ENCODE measurements around the gene LRG1.

Gene LRG1

DNA sequence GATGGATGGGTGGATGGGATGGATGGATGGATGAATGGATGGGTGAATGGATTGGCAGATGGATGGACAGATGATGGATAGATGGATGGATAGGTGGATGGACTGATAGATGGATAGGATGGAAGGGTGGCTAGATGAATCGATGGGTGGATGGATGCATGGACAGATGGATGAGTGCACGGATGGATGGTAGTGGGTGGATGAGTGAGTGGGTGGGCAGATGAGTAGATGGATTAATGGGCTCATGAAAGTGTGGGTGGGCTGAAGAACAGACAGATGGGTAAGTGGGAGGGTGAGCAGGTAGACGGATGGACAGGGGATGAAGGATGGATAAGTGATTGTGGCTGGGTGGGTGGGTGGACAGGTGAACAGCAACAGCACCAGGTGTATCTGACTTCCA is 13.9 kb upstream of the LRG1 start:
- DNase-seq = no peak

DNA sequence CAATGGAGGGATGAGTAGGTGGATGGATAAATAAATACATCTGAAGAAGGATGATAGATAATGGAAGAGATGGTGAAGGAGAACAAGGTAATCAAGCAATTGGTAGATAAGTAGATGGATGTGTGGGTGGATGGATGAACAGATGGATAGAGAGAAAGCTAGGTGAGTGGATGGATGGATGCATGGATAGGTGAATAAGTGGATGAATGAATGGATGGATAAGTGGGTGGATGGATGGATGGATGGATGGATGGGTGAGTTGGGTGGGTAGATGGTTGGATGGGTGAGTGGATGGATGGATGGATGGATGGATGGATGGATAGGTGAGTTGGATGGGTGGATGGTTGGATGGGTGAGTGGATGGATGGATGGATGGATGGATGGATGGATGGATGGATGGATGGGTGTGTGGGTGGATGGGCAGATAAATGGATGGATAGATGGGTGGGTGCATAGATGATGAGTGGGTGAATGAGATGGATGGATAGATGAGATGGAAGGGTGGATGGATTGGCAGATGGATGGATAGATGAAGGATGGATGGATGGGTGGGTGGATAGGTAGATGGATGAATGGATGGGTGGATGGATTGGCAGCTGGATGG is 13.4 kb upstream of the LRG1 start:
- Histone ChIP-seq H3K9me3 (ENCODE audit: control insufficient read depth, low read length) (no peaks in the 10 kb centered on the region), H3K23ac (ENCODE audit: low read length in 2 of 2) (no peak overlapping the region), H2AK5ac (ENCODE audit: low read length, severe bottlenecking) (no peak overlapping the region), H4K8ac (ENCODE audit: low read length) (no peak overlapping the region), H2BK120ac (ENCODE audit: low read depth, low read length) (no peak overlapping the region), H3K79me1 (replicated peaks; ENCODE audit: low read length, poor library complexity, severe bottlenecking) (no peaks in the 10 kb centered on the region), H3K27ac (ENCODE audit: low read length, poor library complexity, severe bottlenecking) (no peak overlapping the region), H3K14ac (ENCODE audit: low read length in 2 of 2) (no peak overlapping the region), H3K18ac (ENCODE audit: low read depth in 1 of 2, low read length in 2 of 2) (no peak overlapping the region), H3K36me3 (ENCODE audit: control insufficient read depth in 1 of 2, insufficient read depth in 2 of 2, low read depth in 1 of 2, low read length in 2 of 2) (peaks cover 0 to 28% of the 10 kb centered on the region in 2 experiments), H3K27me3 (ENCODE audit: control insufficient read depth in 1 of 2, insufficient read depth in 1 of 2, low read length in 2 of 2) (peaks cover 0 to 42% of the 10 kb centered on the region in 2 experiments), H2BK12ac (ENCODE audit: low read length in 2 of 2) (no peak overlapping the region), H2AFZ (ENCODE audit: low read depth, low read length) (no peak overlapping the region), H3K9ac (ENCODE audit: low read length) (no peak overlapping the region), H3K4ac (ENCODE audit: low read depth in 1 of 2, low read length in 2 of 2) (no peak overlapping the region), H3K4me2 (ENCODE audit: low read length, poor library complexity, severe bottlenecking) (no peak overlapping the region), H2BK15ac (ENCODE audit: low read depth, poor library complexity, severe bottlenecking) (no peak overlapping the region), H4K91ac (ENCODE audit: low read length) (no peak overlapping the region), H3K4me3 (ENCODE audit: insufficient read depth in 1 of 2, low read depth in 1 of 2, low read length in 2 of 2) (no peak overlapping the region), H3K4me1 (ENCODE audit: control insufficient read depth, insufficient read depth, low read depth, low read length) (peaks cover 3% of the 10 kb centered on the region), H2BK5ac (ENCODE audit: low read depth, low read length, poor library complexity, severe bottlenecking) (no peak overlapping the region)
- no peak for DNase-seq

More for the DNA sequence above, 13.9 kb upstream of the LRG1 start:
- H2BK12ac ChIP-seq (ENCODE audit: low read length in 2 of 2) = no peak overlapping the region
- H3K36me3 ChIP-seq (ENCODE audit: control insufficient read depth in 1 of 2, insufficient read depth in 2 of 2, low read depth in 1 of 2, low read length in 2 of 2) = peaks cover 0 to 25% of the 10 kb centered on the region in 2 experiments
- H3K14ac ChIP-seq (ENCODE audit: low read length in 2 of 2) = no peak overlapping the region
- H3K79me1 ChIP-seq (replicated peaks; ENCODE audit: low read length, poor library complexity, severe bottlenecking) = no peaks in the 10 kb centered on the region
- H2BK15ac ChIP-seq (ENCODE audit: low read depth, poor library complexity, severe bottlenecking) = no peak overlapping the region
- peaks cover 0 to 38% of the 10 kb centered on the region in 2 experiments for H3K27me3 ChIP-seq (ENCODE audit: control insufficient read depth in 1 of 2, insufficient read depth in 1 of 2, low read length in 2 of 2)
- no peak overlapping the region for H2AFZ ChIP-seq (ENCODE audit: low read depth, low read length)
- H2BK120ac ChIP-seq (ENCODE audit: low read depth, low read length) = no peak overlapping the region
- H4K8ac ChIP-seq (ENCODE audit: low read length) = no peak overlapping the region
- no peak overlapping the region for H3K4me2 ChIP-seq (ENCODE audit: low read length, poor library complexity, severe bottlenecking)
- H2AK5ac ChIP-seq (ENCODE audit: low read length, severe bottlenecking) = no peak overlapping the region
- no peak overlapping the region for H3K9ac ChIP-seq (ENCODE audit: low read length)
- H3K4me3 ChIP-seq (ENCODE audit: insufficient read depth in 1 of 2, low read depth in 1 of 2, low read length in 2 of 2) = no peak overlapping the region
- no peak overlapping the region for H2BK5ac ChIP-seq (ENCODE audit: low read depth, low read length, poor library complexity, severe bottlenecking)
- no peak overlapping the region for H3K18ac ChIP-seq (ENCODE audit: low read depth in 1 of 2, low read length in 2 of 2)
- no peak overlapping the region for H3K23ac ChIP-seq (ENCODE audit: low read length in 2 of 2)
- H3K9me3 ChIP-seq (ENCODE audit: control insufficient read depth, low read length) = no peaks in the 10 kb centered on the region
- H3K27ac ChIP-seq (ENCODE audit: low read length, poor library complexity, severe bottlenecking) = no peak overlapping the region
- H3K4me1 ChIP-seq (ENCODE audit: control insufficient read depth, insufficient read depth, low read depth, low read length) = peaks cover 5% of the 10 kb centered on the region
- 94% methylated on average over 3 of the region's 3 CpGs for WGBS
- no peak overlapping the region for H3K4ac ChIP-seq (ENCODE audit: low read depth in 1 of 2, low read length in 2 of 2)
- no peak overlapping the region for H4K91ac ChIP-seq (ENCODE audit: low read length)

DNA sequence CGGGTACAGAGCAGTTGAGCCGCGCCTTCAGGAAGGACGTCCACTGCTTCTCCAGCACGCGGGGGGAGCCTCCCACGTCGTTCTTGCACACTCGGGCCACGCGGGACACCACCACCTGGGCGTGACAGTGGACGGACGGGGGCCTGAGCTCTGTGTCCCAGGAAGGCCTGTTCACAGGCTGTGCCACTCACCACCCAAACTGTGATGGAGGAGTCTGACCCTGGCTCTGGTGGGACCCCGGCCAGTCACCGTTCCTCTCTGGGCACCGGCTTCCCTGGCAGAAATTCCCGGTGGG is 12.6 kb upstream of the LRG1 start:
- H3K4me3 ChIP-seq (ENCODE audit: insufficient read depth in 1 of 2, low read depth in 1 of 2, low read length in 2 of 2) = no peak overlapping the region
- peaks cover 0 to 32% of the 10 kb centered on the region in 2 experiments for H3K36me3 ChIP-seq (ENCODE audit: control insufficient read depth in 1 of 2, insufficient read depth in 2 of 2, low read depth in 1 of 2, low read length in 2 of 2)
- no peak overlapping the region for H3K14ac ChIP-seq (ENCODE audit: low read length in 2 of 2)
- H3K4ac ChIP-seq (ENCODE audit: low read depth in 1 of 2, low read length in 2 of 2) = no peak overlapping the region
- H3K4me2 ChIP-seq (ENCODE audit: low read length, poor library complexity, severe bottlenecking) = no peak overlapping the region
- no peak overlapping the region for H2AK5ac ChIP-seq (ENCODE audit: low read length, severe bottlenecking)
- H3K23ac ChIP-seq (ENCODE audit: low read length in 2 of 2) = no peak overlapping the region
- no peak overlapping the region for H2AFZ ChIP-seq (ENCODE audit: low read depth, low read length)
- H2BK120ac ChIP-seq (ENCODE audit: low read depth, low read length) = no peak overlapping the region
- H2BK12ac ChIP-seq (ENCODE audit: low read length in 2 of 2) = no peak overlapping the region
- no peak overlapping the region for H4K8ac ChIP-seq (ENCODE audit: low read length)
- H3K18ac ChIP-seq (ENCODE audit: low read depth in 1 of 2, low read length in 2 of 2) = no peak overlapping the region
- no peak overlapping the region for H3K9ac ChIP-seq (ENCODE audit: low read length)
- peaks cover 3% of the 10 kb centered on the region for H3K4me1 ChIP-seq (ENCODE audit: control insufficient read depth, insufficient read depth, low read depth, low read length)
- H2BK5ac ChIP-seq (ENCODE audit: low read depth, low read length, poor library complexity, severe bottlenecking) = no peak overlapping the region
- DNase-seq = no peak
- no peak overlapping the region for H3K27ac ChIP-seq (ENCODE audit: low read length, poor library complexity, severe bottlenecking)
- no peaks in the 10 kb centered on the region for H3K9me3 ChIP-seq (ENCODE audit: control insufficient read depth, low read length)
- H3K27me3 ChIP-seq (ENCODE audit: control insufficient read depth in 1 of 2, insufficient read depth in 1 of 2, low read length in 2 of 2) = peaks cover 0 to 42% of the 10 kb centered on the region in 2 experiments
- H3K79me1 ChIP-seq (replicated peaks; ENCODE audit: low read length, poor library complexity, severe bottlenecking) = no peaks in the 10 kb centered on the region
- no peak overlapping the region for H4K91ac ChIP-seq (ENCODE audit: low read length)
- 93% methylated on average over 18 of the region's 18 CpGs for WGBS
- no peak overlapping the region for H2BK15ac ChIP-seq (ENCODE audit: low read depth, poor library complexity, severe bottlenecking)

DNA sequence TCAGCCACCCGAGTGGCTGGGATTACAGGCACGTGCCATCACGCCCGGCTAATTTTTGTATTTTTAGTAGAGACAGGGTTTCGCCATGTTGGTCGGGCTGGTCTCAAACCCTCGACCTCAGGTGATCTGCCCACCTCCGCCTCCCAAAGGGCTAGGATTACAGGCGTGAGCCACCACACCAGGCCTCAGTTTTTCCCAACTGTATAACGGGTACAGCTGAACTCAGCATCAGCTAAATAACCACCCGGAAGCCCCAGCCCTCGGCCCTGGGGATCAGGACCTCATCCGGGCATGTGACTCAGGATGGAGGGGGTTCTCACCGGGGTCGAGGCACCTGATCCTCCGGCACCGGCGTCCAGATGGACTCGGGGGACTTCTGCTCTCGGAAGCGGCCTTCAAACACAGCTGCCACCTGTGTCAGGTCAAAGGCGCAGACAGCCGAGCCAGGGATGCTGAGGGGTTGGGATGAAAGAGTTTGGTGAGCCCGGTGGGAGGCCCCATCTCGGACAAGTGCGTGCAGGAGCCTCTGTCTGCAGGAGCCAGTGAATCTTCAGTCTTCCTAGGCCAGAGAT is 10.7 kb upstream of the LRG1 start:
- no peak overlapping the region for H2BK120ac ChIP-seq (ENCODE audit: low read depth, low read length)
- H3K18ac ChIP-seq (ENCODE audit: low read depth in 1 of 2, low read length in 2 of 2) = no peak overlapping the region
- H3K14ac ChIP-seq (ENCODE audit: low read length in 2 of 2) = no peak overlapping the region
- 90% methylated on average over 26 of the region's 26 CpGs for WGBS
- H2BK5ac ChIP-seq (ENCODE audit: low read depth, low read length, poor library complexity, severe bottlenecking) = no peak overlapping the region
- H2AK5ac ChIP-seq (ENCODE audit: low read length, severe bottlenecking) = no peak overlapping the region
- H3K4ac ChIP-seq (ENCODE audit: low read depth in 1 of 2, low read length in 2 of 2) = no peak overlapping the region
- no peak overlapping the region for H3K27ac ChIP-seq (ENCODE audit: low read length, poor library complexity, severe bottlenecking)
- H4K91ac ChIP-seq (ENCODE audit: low read length) = no peak overlapping the region
- peaks cover 0 to 27% of the 10 kb centered on the region in 2 experiments for H3K36me3 ChIP-seq (ENCODE audit: control insufficient read depth in 1 of 2, insufficient read depth in 2 of 2, low read depth in 1 of 2, low read length in 2 of 2)
- no peak overlapping the region for H3K4me2 ChIP-seq (ENCODE audit: low read length, poor library complexity, severe bottlenecking)
- no peak overlapping the region for H3K9ac ChIP-seq (ENCODE audit: low read length)
- no peaks in the 10 kb centered on the region for H3K9me3 ChIP-seq (ENCODE audit: control insufficient read depth, low read length)
- DNase-seq = no peak
- H2BK15ac ChIP-seq (ENCODE audit: low read depth, poor library complexity, severe bottlenecking) = no peak overlapping the region
- H3K4me1 ChIP-seq (ENCODE audit: control insufficient read depth, insufficient read depth, low read depth, low read length) = peaks cover 2% of the 10 kb centered on the region
- no peak overlapping the region for H2BK12ac ChIP-seq (ENCODE audit: low read length in 2 of 2)
- H3K79me1 ChIP-seq (replicated peaks; ENCODE audit: low read length, poor library complexity, severe bottlenecking) = no peaks in the 10 kb centered on the region
- peaks cover 0 to 44% of the 10 kb centered on the region in 2 experiments for H3K27me3 ChIP-seq (ENCODE audit: control insufficient read depth in 1 of 2, insufficient read depth in 1 of 2, low read length in 2 of 2)
- no peak overlapping the region for H3K4me3 ChIP-seq (ENCODE audit: insufficient read depth in 1 of 2, low read depth in 1 of 2, low read length in 2 of 2)
- no peak overlapping the region for H4K8ac ChIP-seq (ENCODE audit: low read length)
- no peak overlapping the region for H2AFZ ChIP-seq (ENCODE audit: low read depth, low read length)
- no peak overlapping the region for H3K23ac ChIP-seq (ENCODE audit: low read length in 2 of 2)

All from mesenchymal stem cell (in vitro differentiated cells and primary cell).